H9 (cell line): ENCODE data around the gene GRM5. TPM values are rescaled to one million over a fixed set of nuclear protein-coding genes. Genes with fewer than 3 reads are reported as not detected.

ENCODE experiments used
- DNase-seq: peaks from one replicate; pipeline ENCODE4 v3.0.0-alpha.2; 2017
- H2AFZ ChIP-seq: one replicate; pipeline ENCODE4 v1.6.1; 2013; ENCODE audit warnings: mild to moderate bottlenecking, low read length, control low read depth, moderate library complexity
- H2AK5ac ChIP-seq: 2 replicates; pipeline ENCODE4 v1.6.1; 2013; ENCODE audit warnings: low read length, control low read depth, mixed read lengths; ENCODE audit not compliant: insufficient read length
- H2BK120ac ChIP-seq: one replicate; pipeline ENCODE4 v1.6.1; 2013; ENCODE audit warnings: low read depth, mild to moderate bottlenecking, low read length, control low read depth, inconsistent platforms; ENCODE audit not compliant: poor library complexity, severe bottlenecking
- H2BK12ac ChIP-seq: 2 replicates; pipeline ENCODE4 v1.6.1; 2013; ENCODE audit warnings: low read length, control low read depth, mixed read lengths, low read depth; ENCODE audit not compliant: insufficient read length
- H2BK15ac ChIP-seq: 2 replicates; pipeline ENCODE4 v1.6.1; 2013; ENCODE audit warnings: low read depth, low read length, control low read depth
- H2BK20ac ChIP-seq: one replicate; pipeline ENCODE4 v1.6.1; 2013; ENCODE audit warnings: low read depth, mild to moderate bottlenecking, low read length, control low read depth, inconsistent platforms; ENCODE audit not compliant: poor library complexity, severe bottlenecking
- H2BK5ac ChIP-seq: 2 replicates; pipeline ENCODE4 v1.6.1; 2013; ENCODE audit warnings: low read length, control low read depth, mixed read lengths; ENCODE audit not compliant: insufficient read length
- H3K14ac ChIP-seq: 2 replicates; pipeline ENCODE4 v1.6.1; 2013; ENCODE audit warnings: low read length, control low read depth; ENCODE audit not compliant: insufficient read depth
- H3K18ac ChIP-seq: 2 replicates; pipeline ENCODE4 v1.6.1; 2013; ENCODE audit warnings: low read depth, mild to moderate bottlenecking, mixed read lengths, low read length, control low read depth; ENCODE audit not compliant: insufficient read length
- H3K23ac ChIP-seq: 2 replicates; pipeline ENCODE4 v1.6.1; 2013; ENCODE audit warnings: low read length, control low read depth, mixed read lengths, low read depth; ENCODE audit not compliant: insufficient read length
- H3K23me2 ChIP-seq: 2 replicates; pipeline ENCODE4 v1.6.1; 2013; ENCODE audit warnings: low read depth, mild to moderate bottlenecking, mixed read lengths, low read length, control low read depth; ENCODE audit not compliant: insufficient read length, poor library complexity, severe bottlenecking
- H3K27ac ChIP-seq: 2 replicates; pipeline ENCODE4 v1.5.1; 2013; ENCODE audit warnings: low read length, control low read depth, mixed read lengths, low read depth; ENCODE audit not compliant: insufficient read length
- H3K27me3 ChIP-seq: 2 replicates; pipeline ENCODE4 v1.6.1; 2013; ENCODE audit warnings: low read length, control low read depth, inconsistent platforms; ENCODE audit not compliant: insufficient read depth
- H3K4ac ChIP-seq: 2 replicates; pipeline ENCODE4 v1.6.1; 2013; ENCODE audit warnings: low read depth, mild to moderate bottlenecking, control low read depth, inconsistent platforms, low read length, moderate library complexity
- H3K4me1 ChIP-seq: 2 replicates; pipeline ENCODE4 v1.6.1; 2013; ENCODE audit warnings: low read length, control low read depth, inconsistent platforms; ENCODE audit not compliant: insufficient read depth
- H3K4me2 ChIP-seq: 2 replicates; pipeline ENCODE4 v1.6.1; 2013; ENCODE audit warnings: low read length, control low read depth, mixed read lengths; ENCODE audit not compliant: insufficient read length, insufficient read depth
- H3K56ac ChIP-seq: 2 replicates; pipeline ENCODE4 v1.6.1; 2013; ENCODE audit warnings: low read depth, mild to moderate bottlenecking, mixed read lengths, low read length, control low read depth; ENCODE audit not compliant: insufficient read length
- H3K79me1 ChIP-seq: 2 replicates; pipeline ENCODE4 v1.6.1; 2013; ENCODE audit warnings: low read depth, mild to moderate bottlenecking, moderate library complexity, low read length, control low read depth, inconsistent platforms; ENCODE audit not compliant: insufficient read depth, poor library complexity, severe bottlenecking
- H3K79me2 ChIP-seq: 2 replicates; pipeline ENCODE4 v1.6.1; 2013; ENCODE audit warnings: low read length, control low read depth, inconsistent platforms; ENCODE audit not compliant: insufficient read depth
- H3K9ac ChIP-seq: 2 replicates; pipeline ENCODE4 v1.6.1; 2013; ENCODE audit warnings: low read length, control low read depth, mixed read lengths; ENCODE audit not compliant: insufficient read length; ENCODE audit errors: extremely low read depth
- H3K9me3 ChIP-seq: one replicate; pipeline ENCODE4 v1.6.1; 2013; ENCODE audit warnings: low read depth, low read length, inconsistent platforms; ENCODE audit not compliant: control insufficient read depth
- H3T11ph ChIP-seq: one replicate; pipeline ENCODE4 v1.6.1; 2013; ENCODE audit warnings: mild to moderate bottlenecking, low read length, control low read depth, inconsistent platforms
- H4K20me1 ChIP-seq: one replicate; pipeline ENCODE4 v1.6.1; 2013; ENCODE audit not compliant: control insufficient read depth, insufficient read length, insufficient read depth
- H4K5ac ChIP-seq: 2 replicates; pipeline ENCODE4 v1.6.1; 2013; ENCODE audit warnings: low read depth, mild to moderate bottlenecking, mixed read lengths, low read length, control low read depth; ENCODE audit not compliant: insufficient read length
- H4K8ac ChIP-seq: replicated peaks from 2 replicates; pipeline ENCODE4 v1.6.1; 2013; ENCODE audit warnings: low read length, control low read depth, mixed read lengths, low read depth; ENCODE audit not compliant: insufficient read length
- H4K91ac ChIP-seq: 2 replicates; pipeline ENCODE4 v1.6.1; 2013; ENCODE audit warnings: low read depth, mild to moderate bottlenecking, moderate library complexity, mixed read lengths, low read length, control low read depth; ENCODE audit not compliant: insufficient read length
- H3K27ac Mint-ChIP-seq, 3 experiments: 2 replicates in 2 of 3; 3 replicates in 1 of 3; pipeline ENCODE4 v1.8.0; 2020 to 2021; ENCODE audit warnings: mixed read lengths in 3 of 3, mild to moderate bottlenecking in 1 of 3, moderate library complexity in 1 of 3
- H3K27me3 Mint-ChIP-seq: 2 replicates; pipeline ENCODE4 v1.8.0; 2021; ENCODE audit warnings: low read depth, mild to moderate bottlenecking, moderate library complexity, mixed read lengths
- H3K36me3 Mint-ChIP-seq, 3 experiments: 2 replicates in 2 of 3; 3 replicates in 1 of 3; pipeline ENCODE4 v1.8.0; 2020 to 2021; ENCODE audit warnings: low read depth in 3 of 3, mixed read lengths in 3 of 3; ENCODE audit not compliant: insufficient read depth in 1 of 3
- H3K4me1 Mint-ChIP-seq, 2 experiments: 2 replicates each; pipeline ENCODE4 v1.8.0; 2020; ENCODE audit warnings: mixed read lengths in 2 of 2
- H3K4me3 Mint-ChIP-seq, 2 experiments: 2 replicates in 1 of 2; 3 replicates in 1 of 2; pipeline ENCODE4 v1.8.0; 2020 to 2021; ENCODE audit warnings: mild to moderate bottlenecking in 2 of 2, mixed read lengths in 2 of 2, moderate library complexity in 1 of 2
- H3K9me3 Mint-ChIP-seq, 2 experiments: 2 replicates in 1 of 2; 3 replicates in 1 of 2; pipeline ENCODE4 v1.8.0; 2020; ENCODE audit warnings: mild to moderate bottlenecking in 2 of 2, mixed read lengths in 2 of 2, moderate library complexity in 1 of 2
- CTCF ChIP-seq: fragments of 200-600 bp; sonication (generic); conservative IDR thresholded peaks from 3 replicates; pipeline ENCODE4 v1.8.0; 2021; ENCODE audit warnings: antibody characterized with exemption, mild to moderate bottlenecking
- WGBS: extraction: QIAGEN DNeasy Blood & Tissue Kit; methylation state at CpG from one replicate; pipeline ENCODE4 v1.1.7; 2013; ENCODE audit warnings: missing lambda C conversion rate, low lambda C conversion rate, mixed read lengths; ENCODE audit not compliant: insufficient read length; ENCODE audit errors: extremely low coverage; 5-methylcytosine and 5-hydroxymethylcytosine counted together
- total RNA-seq: library from RNA; stranded (reverse); gene quantifications from 2 replicates; pipeline ENCODE4 v1.2.1, GENCODE V29; 2021

The GRM5 gene
- total RNA-seq, 1 experiment from 2014 or later: not detected

- H2BK15ac ChIP-seq: no peak overlapping the region
- H2BK12ac ChIP-seq: no peak overlapping the region
- no peaks in the 10 kb centered on the region for H3K79me2 ChIP-seq
- no peak overlapping the region for H3K27ac ChIP-seq
- no peaks in the 10 kb centered on the region for H3K27me3 ChIP-seq
- Mint-ChIP-seq H3K4me3 (no peak overlapping the region), H3K27me3 (no peaks in the 10 kb centered on the region), H3K27ac (no peak overlapping the region), H3K36me3 (no peaks in the 10 kb centered on the region), H3K9me3 (no peaks in the 10 kb centered on the region), H3K4me1 (peaks cover 0 to 3% of the 10 kb centered on the region in 2 experiments; a peak in 1 of 4 replicates)
- no peak overlapping the region for H3K18ac ChIP-seq
- TF ChIP-seq CTCF: no peak
- no peaks in the 10 kb centered on the region for H4K20me1 ChIP-seq
- no peak overlapping the region for H3T11ph ChIP-seq
- no peaks in the 10 kb centered on the region for H3K79me1 ChIP-seq
- no peak overlapping the region for H4K91ac ChIP-seq
- H2BK120ac ChIP-seq: no peak overlapping the region
- no peak for DNase-seq
- 100% methylated on average over 1 of the region's 1 CpG for WGBS
- H3K9ac ChIP-seq: no peak overlapping the region
- no peaks in the 10 kb centered on the region for H3K9me3 ChIP-seq
- no peaks in the 10 kb centered on the region; the same call in 1 of the 2 replicates for H3K4me1 ChIP-seq
- H3K4me2 ChIP-seq: no peak overlapping the region
- no peak overlapping the region for H4K5ac ChIP-seq
- no peak overlapping the region for H3K56ac ChIP-seq
- H3K23ac ChIP-seq: no peak overlapping the region
- H2BK5ac ChIP-seq: no peak overlapping the region
- no peaks in the 10 kb centered on the region for H3K23me2 ChIP-seq
- no peak overlapping the region for H2AK5ac ChIP-seq
- no peak overlapping the region for H4K8ac ChIP-seq
- no peak overlapping the region for H2AFZ ChIP-seq
- no peak overlapping the region for H3K4ac ChIP-seq
- H2BK20ac ChIP-seq: no peak overlapping the region
- H3K14ac ChIP-seq: no peak overlapping the region
Observed at GRCh38 chr11:88579466-88579865, 486.3 kb downstream of the GRM5 start.
